ENCODE measurements around the gene C11orf68. TPM values are rescaled to one million over a fixed set of nuclear protein-coding genes. Genes with fewer than 3 reads are reported as not detected.

C11orf68 gene
- total RNA-seq, 1 experiment from 2014 or later: 15.7 TPM

DNA sequence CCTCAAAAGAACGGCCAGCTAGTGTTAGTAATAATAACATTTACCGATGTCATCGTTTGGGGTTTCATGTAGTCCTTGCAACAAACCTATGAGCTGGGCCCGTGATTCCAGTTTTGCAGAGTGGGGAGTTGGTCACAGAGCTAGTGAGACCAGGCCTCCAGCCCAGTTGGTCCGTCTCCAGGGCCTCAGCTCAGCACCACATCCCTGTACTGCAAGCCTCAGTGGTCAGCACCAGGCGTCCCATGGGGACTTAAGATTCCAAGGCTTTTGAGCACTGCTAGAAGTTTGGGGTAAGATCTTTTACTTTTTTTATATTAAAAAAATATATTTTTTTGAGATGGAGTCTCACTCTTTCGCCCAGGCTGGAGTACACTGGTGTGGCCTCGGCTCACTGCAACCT lies 25.3 kb upstream of the C11orf68 start:
- Mint-ChIP-seq H3K27me3 (ENCODE audit: low read depth) (peaks cover 23% of the 10 kb centered on the region), H3K9me3 (no peaks in the 10 kb centered on the region; a peak in 1 of 5 replicates), H3K27ac (no peak overlapping the region), H3K36me3 (ENCODE audit: insufficient read depth in 1 of 3, low read depth in 3 of 3) (peaks cover 0 to 13% (median 0%) of the 10 kb centered on the region in 3 experiments; a peak in 4 of 7 replicates), H3K4me3 (no peak overlapping the region), H3K4me1 (peaks cover 31 to 44% of the 10 kb centered on the region in 2 experiments)
- Histone ChIP-seq H3K27me3 (ENCODE audit: insufficient read depth, low read length) (no peaks in the 10 kb centered on the region), H2BK120ac (ENCODE audit: low read depth, low read length, poor library complexity, severe bottlenecking) (no peak overlapping the region), H3T11ph (ENCODE audit: low read length) (no peak overlapping the region), H3K18ac (ENCODE audit: insufficient read length, low read depth, low read length) (no peak overlapping the region), H4K8ac (replicated peaks; ENCODE audit: insufficient read length, low read depth, low read length) (no peak overlapping the region), H3K56ac (ENCODE audit: insufficient read length, low read depth, low read length) (no peak overlapping the region), H2BK15ac (ENCODE audit: low read depth, low read length) (no peak overlapping the region), H3K23me2 (ENCODE audit: insufficient read length, low read depth, low read length, poor library complexity, severe bottlenecking) (peaks cover 8% of the 10 kb centered on the region), H3K79me1 (ENCODE audit: insufficient read depth, low read depth, low read length, poor library complexity, severe bottlenecking) (no peaks in the 10 kb centered on the region), H3K4ac (ENCODE audit: low read depth, low read length) (no peak overlapping the region), H3K9ac (ENCODE audit: extremely low read depth, insufficient read length, low read length) (no peak overlapping the region), H2AK5ac (ENCODE audit: insufficient read length, low read length) (no peak overlapping the region), H2BK20ac (ENCODE audit: low read depth, low read length, poor library complexity, severe bottlenecking) (no peak overlapping the region), H3K79me2 (ENCODE audit: insufficient read depth, low read length) (no peaks in the 10 kb centered on the region), H2AFZ (ENCODE audit: low read length) (no peak overlapping the region), H4K5ac (ENCODE audit: insufficient read length, low read depth, low read length) (no peak overlapping the region), H2BK5ac (ENCODE audit: insufficient read length, low read length) (no peak overlapping the region), H4K91ac (ENCODE audit: insufficient read length, low read depth, low read length) (no peak overlapping the region), H4K20me1 (ENCODE audit: control insufficient read depth, insufficient read depth, insufficient read length) (no peaks in the 10 kb centered on the region), H3K4me1 (ENCODE audit: insufficient read depth, low read length) (peaks cover 11% of the 10 kb centered on the region), H3K27ac (ENCODE audit: insufficient read length, low read depth, low read length) (no peak overlapping the region), H2BK12ac (ENCODE audit: insufficient read length, low read depth, low read length) (no peak overlapping the region), H3K4me2 (ENCODE audit: insufficient read depth, insufficient read length, low read length) (no peak overlapping the region), H3K14ac (ENCODE audit: insufficient read depth, low read length) (no peak overlapping the region), H3K23ac (ENCODE audit: insufficient read length, low read depth, low read length) (no peak overlapping the region), H3K9me3 (ENCODE audit: control insufficient read depth, low read depth, low read length) (no peaks in the 10 kb centered on the region)
- TF ChIP-seq, protein P1, sequence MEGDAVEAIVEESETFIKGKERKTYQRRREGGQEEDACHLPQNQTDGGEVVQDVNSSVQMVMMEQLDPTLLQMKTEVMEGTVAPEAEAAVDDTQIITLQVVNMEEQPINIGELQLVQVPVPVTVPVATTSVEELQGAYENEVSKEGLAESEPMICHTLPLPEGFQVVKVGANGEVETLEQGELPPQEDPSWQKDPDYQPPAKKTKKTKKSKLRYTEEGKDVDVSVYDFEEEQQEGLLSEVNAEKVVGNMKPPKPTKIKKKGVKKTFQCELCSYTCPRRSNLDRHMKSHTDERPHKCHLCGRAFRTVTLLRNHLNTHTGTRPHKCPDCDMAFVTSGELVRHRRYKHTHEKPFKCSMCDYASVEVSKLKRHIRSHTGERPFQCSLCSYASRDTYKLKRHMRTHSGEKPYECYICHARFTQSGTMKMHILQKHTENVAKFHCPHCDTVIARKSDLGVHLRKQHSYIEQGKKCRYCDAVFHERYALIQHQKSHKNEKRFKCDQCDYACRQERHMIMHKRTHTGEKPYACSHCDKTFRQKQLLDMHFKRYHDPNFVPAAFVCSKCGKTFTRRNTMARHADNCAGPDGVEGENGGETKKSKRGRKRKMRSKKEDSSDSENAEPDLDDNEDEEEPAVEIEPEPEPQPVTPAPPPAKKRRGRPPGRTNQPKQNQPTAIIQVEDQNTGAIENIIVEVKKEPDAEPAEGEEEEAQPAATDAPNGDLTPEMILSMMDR (conservative IDR thresholded peaks at IDR 0.05): no peak
- DNase-seq: no peak
- no CpG with 5 or more reads among the region's 8 CpGs for WGBS (ENCODE audit: extremely low coverage, insufficient read length, low lambda C conversion rate)
